Measurements from ENCODE around the gene PAXX. TPM values are rescaled to one million over a fixed set of nuclear protein-coding genes. Genes with fewer than 3 reads are reported as not detected.

The PAXX gene
- total RNA-seq, 2 experiments from 2014 or later, result 67.0 to 67.8 TPM

GRCh38 chr9:136958898-136959850 lies 33.0 kb upstream of the PAXX start:
- POLR2A ChIA-PET, result interaction anchor here (1.0 to 2.2 kb wide), 4 partner anchors 8 to 60 kb away, joined by 3 to 12 read pairs (median 4); no protein-coding TSS in a partner anchor
- CTCF ChIA-PET, result no interaction called here
- Mint-ChIP-seq H3K36me3 (ENCODE audit: low read depth) (no peaks in the 10 kb centered on the region), H3K9me3 (peaks cover 2% of the 10 kb centered on the region), H3K27me3 (no peaks in the 10 kb centered on the region), H3K4me3 (no peak overlapping the region), H3K4me1 (ENCODE audit: low read depth) (peaks cover 14% of the 10 kb centered on the region), H3K27ac (no peak overlapping the region)
- Histone ChIP-seq H3K9me3 (ENCODE audit: control insufficient read depth in 1 of 2, insufficient read depth in 1 of 2, low read length in 2 of 2) (peaks cover 0 to 3% of the 10 kb centered on the region in 2 experiments), H3K4me1 (ENCODE audit: insufficient read depth, low read length) (peaks cover 67% of the 10 kb centered on the region), H3K27ac (ENCODE audit: low read depth in 1 of 2, low read length in 2 of 2) (peak overlapping the region in 1 of 2 donors; percentile 49), H3K4me3 (ENCODE audit: low read length) (no peak overlapping the region), H3K27me3 (ENCODE audit: control insufficient read depth in 1 of 2, insufficient read depth in 2 of 2, low read length in 2 of 2) (no peaks in the 10 kb centered on the region), H3K36me3 (ENCODE audit: insufficient read depth, low read length) (no peaks in the 10 kb centered on the region)
- DNase-seq (no peak), ATAC-seq (ENCODE audit: poor library complexity) (no peak)
- intact Hi-C loops (cut with DNase I, micrococcal nuclease), result loop anchor here in 1 of 2 experiments (10.0 kb wide), 1 partner anchor 834 kb away; no protein-coding TSS in a partner anchor
- no peak for TF ChIP-seq CTCF (IDR thresholded peaks at IDR 0.05)

GRCh38 chr9:136960212-136960937 lies 31.8 kb upstream of the PAXX start:
- DNase-seq (peak in 4 of 14 experiments; percentile 39 to 80 (median 51)), ATAC-seq (ENCODE audit: poor library complexity) (peak; percentile 63)
- Histone ChIP-seq H3K4me1 (ENCODE audit: insufficient read depth, low read length) (peaks cover 79% of the 10 kb centered on the region), H3K36me3 (ENCODE audit: insufficient read depth, low read length) (no peaks in the 10 kb centered on the region), H3K27me3 (ENCODE audit: control insufficient read depth in 1 of 2, insufficient read depth in 2 of 2, low read length in 2 of 2) (no peaks in the 10 kb centered on the region), H3K4me3 (ENCODE audit: low read length) (no peak overlapping the region), H3K9me3 (ENCODE audit: control insufficient read depth in 1 of 2, insufficient read depth in 1 of 2, low read length in 2 of 2) (peaks cover 0 to 3% of the 10 kb centered on the region in 2 experiments), H3K27ac (ENCODE audit: low read depth in 1 of 2, low read length in 2 of 2) (no peak overlapping the region)
- Mint-ChIP-seq H3K27ac (peak overlapping the region; percentile 65), H3K36me3 (ENCODE audit: low read depth) (no peaks in the 10 kb centered on the region), H3K27me3 (no peaks in the 10 kb centered on the region), H3K9me3 (peaks cover 2% of the 10 kb centered on the region), H3K4me1 (ENCODE audit: low read depth) (peaks cover 18% of the 10 kb centered on the region), H3K4me3 (peak overlapping the region; percentile 54)
- TF ChIP-seq CTCF (IDR thresholded peaks at IDR 0.05), result no peak
- ChIA-PET POLR2A (interaction anchor here (0.6 to 2.2 kb wide), 8 partner anchors 9 to 96 kb away, joined by 3 to 12 read pairs (median 4); no protein-coding TSS in a partner anchor), CTCF (no interaction called here)
- intact Hi-C loops (cut with DNase I, micrococcal nuclease), result no loop called here

- CTCF ChIA-PET, result no interaction called here
- H3K27me3 Mint-ChIP-seq, result no peaks in the 10 kb centered on the region
- no peaks in the 10 kb centered on the region for H3K36me3 ChIP-seq (ENCODE audit: insufficient read depth, low read length)
- peaks cover 23% of the 10 kb centered on the region for H3K4me1 Mint-ChIP-seq (ENCODE audit: low read depth)
- ATAC-seq (ENCODE audit: poor library complexity) (no peak), DNase-seq (no peak)
- no peak overlapping the region for H3K4me3 ChIP-seq (ENCODE audit: low read length)
- H3K27me3 ChIP-seq (ENCODE audit: control insufficient read depth in 1 of 2, insufficient read depth in 2 of 2, low read length in 2 of 2), result no peaks in the 10 kb centered on the region
- H3K27ac Mint-ChIP-seq, result no peak overlapping the region
- H3K4me1 ChIP-seq (ENCODE audit: insufficient read depth, low read length), result peaks cover 85% of the 10 kb centered on the region
- peaks cover 2% of the 10 kb centered on the region for H3K9me3 Mint-ChIP-seq
- peaks cover 0 to 3% of the 10 kb centered on the region in 2 experiments for H3K9me3 ChIP-seq (ENCODE audit: control insufficient read depth in 1 of 2, insufficient read depth in 1 of 2, low read length in 2 of 2)
- no peak overlapping the region for H3K27ac ChIP-seq (ENCODE audit: low read depth in 1 of 2, low read length in 2 of 2)
- no peaks in the 10 kb centered on the region for H3K36me3 Mint-ChIP-seq (ENCODE audit: low read depth)
- no peak for TF ChIP-seq CTCF (IDR thresholded peaks at IDR 0.05)
- no peak overlapping the region for H3K4me3 Mint-ChIP-seq
- intact Hi-C loops (cut with DNase I, micrococcal nuclease), result no loop called here
- POLR2A ChIA-PET, result interaction anchor here (0.7 to 2.2 kb wide), 3 partner anchors 15 to 41 kb away, joined by 3 to 12 read pairs (median 3); no protein-coding TSS in a partner anchor
These were observed 31.3 kb upstream of the PAXX start for GRCh38 chr9:136960938-136961275.
